Measurements from ENCODE around the gene MAP3K3.

Gene MAP3K3

DNA sequence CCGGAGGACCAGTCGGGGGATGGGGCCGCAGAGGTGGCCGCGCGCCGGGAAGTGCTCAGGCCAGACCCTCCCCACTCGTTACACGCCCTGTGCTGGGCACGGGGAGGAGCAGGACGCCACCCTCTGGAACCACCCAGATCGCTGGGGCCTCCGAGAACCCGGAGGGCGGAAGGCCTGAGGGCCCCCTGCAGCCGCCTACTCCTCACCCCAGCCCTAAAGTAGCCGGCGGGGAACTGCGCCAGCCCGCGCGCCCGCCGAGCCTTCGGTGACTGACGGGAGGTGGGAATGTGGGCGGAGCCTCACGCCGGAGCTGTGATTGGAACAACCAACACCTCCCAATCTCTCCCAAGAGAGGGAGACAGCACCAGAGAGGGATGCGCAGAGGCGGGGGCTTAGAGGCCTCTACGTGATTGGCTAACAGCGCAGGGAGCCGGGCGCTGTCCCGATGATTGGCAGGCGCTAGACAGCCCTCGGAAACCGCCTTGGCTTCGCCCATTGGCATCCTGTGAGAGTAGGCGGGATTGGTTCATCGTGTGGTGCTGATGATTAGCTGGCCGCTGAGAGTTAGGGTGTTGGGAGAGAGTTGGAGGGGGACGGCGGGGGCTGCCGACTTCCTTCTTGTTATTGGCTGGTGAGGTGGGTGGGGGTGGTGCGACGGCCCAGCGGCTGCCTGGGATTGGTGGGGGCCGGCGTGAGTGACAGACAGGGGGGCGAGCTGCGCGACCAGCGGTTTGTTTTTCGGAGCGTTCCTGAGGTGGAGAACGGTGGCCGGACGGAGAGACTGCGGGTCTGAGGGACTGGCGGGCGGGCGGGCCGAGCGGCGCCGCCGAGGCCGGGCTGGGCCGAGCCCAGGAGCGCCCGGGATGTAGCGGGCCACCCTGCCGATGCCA is at the start of gene MAP3K3:
Gene MAP3K3, plus strand, starts transcription at position 734 of the 890 bp plus-strand sequence. CDS start 343 bp downstream, outside the sequence.
- peak; percentile 99 for DNase-seq

- DNase-seq, result no peak
Observed at GRCh38 chr17:63573634-63574033, 48.6 kb upstream of the MAP3K3 start.

- DNase-seq, result no peak
Observed at GRCh38 chr17:63578027-63578768, 44.0 kb upstream of the MAP3K3 start.

DNA sequence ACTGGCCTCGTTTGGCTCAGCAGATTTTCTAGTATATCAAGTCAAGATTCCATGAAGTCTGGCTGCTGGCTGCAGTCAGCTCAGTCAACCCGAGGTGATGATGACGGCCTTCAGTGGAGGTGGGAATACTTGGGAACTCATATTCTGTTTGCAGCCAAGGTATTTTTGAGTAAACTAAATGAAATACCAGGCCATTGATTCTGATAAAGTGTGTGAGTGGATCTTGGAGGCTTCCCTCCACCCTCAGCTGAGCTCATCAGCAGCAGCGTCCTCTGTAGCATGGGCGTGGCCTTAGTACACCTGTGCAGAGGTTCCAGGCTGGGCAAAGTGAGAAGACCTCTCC is 43.5 kb upstream of the MAP3K3 start:
- no peak for DNase-seq

DNA sequence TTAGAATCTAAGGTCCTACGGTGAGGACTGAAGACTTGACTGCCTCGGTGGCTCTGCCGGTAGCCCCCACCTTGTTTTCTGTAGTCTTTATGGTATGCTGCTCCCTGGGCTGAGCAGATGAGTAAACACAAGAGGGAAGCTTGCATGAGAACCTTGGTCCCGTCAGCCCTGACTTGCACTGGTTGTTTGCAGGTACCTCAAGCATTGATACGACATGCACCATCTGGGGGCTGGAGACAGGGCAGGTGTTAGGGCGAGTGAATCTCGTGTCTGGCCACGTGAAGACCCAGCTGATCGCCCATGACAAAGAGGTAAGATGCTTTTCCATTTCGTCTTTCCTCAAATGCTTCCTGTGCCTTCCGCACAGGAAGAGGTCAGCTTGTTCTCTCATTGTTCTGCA is 42.6 kb upstream of the MAP3K3 start:
- DNase-seq, result no peak

DNA sequence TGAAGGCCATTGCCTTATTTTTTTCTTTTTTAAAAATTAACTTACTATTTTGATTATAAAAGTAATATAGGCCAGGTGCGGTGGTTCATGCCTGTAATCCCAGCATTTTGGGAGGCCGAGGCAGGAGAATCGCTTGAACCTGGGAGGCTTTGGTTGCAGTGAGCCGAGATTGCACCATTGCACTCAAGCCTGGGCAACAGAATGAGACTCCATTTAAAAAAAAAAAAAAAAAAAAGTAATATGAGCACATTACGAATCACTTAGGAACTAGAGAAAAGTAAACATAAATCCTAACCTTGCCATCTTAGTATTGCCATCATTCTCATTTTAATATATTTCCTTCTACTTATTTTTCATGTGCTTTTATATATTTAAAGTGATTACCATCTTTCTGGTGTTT is 34.4 kb upstream of the MAP3K3 start:
- no peak for DNase-seq

GRCh38 chr17:63588797-63589196 is 33.4 kb upstream of the MAP3K3 start:
- DNase-seq, result no peak

- DNase-seq, result no peak
Observed at GRCh38 chr17:63589646-63590045, 32.6 kb upstream of the MAP3K3 start.

- no peak for DNase-seq
Observed at GRCh38 chr17:63592797-63593196, 29.4 kb upstream of the MAP3K3 start.

DNA sequence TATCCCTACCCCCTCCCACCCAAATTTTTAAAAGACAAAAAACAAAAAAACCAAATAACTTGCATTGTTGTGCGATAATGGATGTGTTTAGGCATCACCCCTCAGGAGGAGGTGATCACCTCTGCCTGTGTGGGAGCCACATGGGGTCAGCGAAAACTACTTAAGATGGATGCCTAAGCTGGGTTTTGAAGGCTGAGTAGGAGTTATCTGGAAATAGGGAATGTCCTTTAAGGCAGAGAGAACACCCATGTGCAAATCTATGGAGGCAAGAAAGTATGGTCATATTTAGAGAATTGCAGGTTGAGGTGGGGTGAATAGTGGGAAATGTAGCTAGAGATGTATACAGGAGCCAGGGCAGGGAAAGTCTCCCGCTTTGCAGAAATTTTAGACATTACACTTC is 27.1 kb upstream of the MAP3K3 start:
- no peak for DNase-seq

GRCh38 chr17:63596856-63597586 is 25.2 kb upstream of the MAP3K3 start:
- DNase-seq, result no peak

GRCh38 chr17:63598281-63598680 is 23.9 kb upstream of the MAP3K3 start:
- no peak for DNase-seq

DNA sequence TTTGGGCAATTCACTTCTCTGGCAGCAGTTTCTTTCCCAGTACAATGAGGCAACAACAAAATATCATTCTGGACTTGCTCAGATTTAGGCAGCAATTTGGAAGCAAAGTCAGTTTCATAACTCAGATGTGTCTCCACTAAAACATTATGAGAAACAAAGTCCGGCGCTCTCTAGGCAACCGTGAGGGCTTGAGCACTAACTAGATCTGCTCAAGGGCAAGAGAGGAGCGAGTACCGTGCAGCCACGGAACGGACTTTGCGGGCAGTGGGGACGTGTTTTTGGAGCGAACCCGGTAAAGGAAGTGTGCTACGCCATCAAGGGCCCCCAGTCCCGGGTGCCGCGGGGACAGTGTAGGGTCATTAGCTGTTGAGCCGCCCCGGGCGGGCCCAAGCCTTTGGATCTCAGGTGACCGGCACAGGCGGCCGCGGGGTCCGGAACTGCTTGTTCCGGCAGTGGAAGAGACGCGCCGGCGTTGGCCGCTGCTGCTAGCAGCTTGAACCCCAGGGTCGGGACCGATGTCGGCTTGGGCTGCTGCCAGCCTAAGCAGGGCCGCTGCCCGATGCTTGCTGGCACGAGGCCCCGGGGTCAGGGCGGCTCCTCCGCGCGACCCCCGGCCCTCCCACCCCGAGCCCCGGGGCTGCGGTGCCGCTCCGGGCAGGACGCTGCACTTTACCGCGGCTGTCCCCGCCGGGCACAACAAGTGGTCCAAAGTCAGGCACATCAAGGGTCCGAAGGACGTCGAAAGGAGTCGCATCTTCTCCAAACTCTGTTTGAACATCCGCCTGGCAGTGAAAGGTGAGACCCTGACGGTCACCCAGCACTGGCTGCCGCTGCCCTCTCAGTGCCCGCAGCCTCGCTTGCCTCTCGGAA is 21.4 kb upstream of the MAP3K3 start, which contains the start of gene TACO1:
Gene TACO1, plus strand, starts transcription at position 327 of the 870 bp plus-strand sequence. Its CDS starts 189 bp downstream, at position 516.
- DNase-seq, result peak; percentile 66 to 83

- no peak for DNase-seq
Observed at GRCh38 chr17:63601439-63602371, 20.5 kb upstream of the MAP3K3 start.

- no peak for DNase-seq
Observed at GRCh38 chr17:63609816-63610573, 12.2 kb upstream of the MAP3K3 start.

DNA sequence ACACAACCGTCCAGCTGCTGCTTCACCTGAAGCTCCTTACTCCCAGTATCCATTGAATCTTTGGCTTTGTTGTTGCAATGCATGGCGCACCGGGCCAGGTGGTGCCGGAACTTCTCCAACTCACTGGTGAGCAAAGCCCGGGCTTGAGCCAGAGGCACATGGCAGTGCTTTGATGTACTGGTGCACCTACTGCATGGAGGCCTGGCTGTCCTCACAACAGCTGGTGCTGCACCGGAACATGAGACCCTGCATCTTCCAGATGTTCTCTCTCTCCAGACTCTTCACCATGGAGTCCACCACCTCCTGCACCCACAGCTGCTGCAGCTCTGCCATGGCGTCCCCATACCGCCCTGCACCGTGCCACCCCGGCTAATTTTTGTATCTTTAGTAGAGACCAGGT is 11.4 kb upstream of the MAP3K3 start:
- no peak for DNase-seq

GRCh38 chr17:63611354-63611753 is 10.9 kb upstream of the MAP3K3 start:
- no peak for DNase-seq

DNA sequence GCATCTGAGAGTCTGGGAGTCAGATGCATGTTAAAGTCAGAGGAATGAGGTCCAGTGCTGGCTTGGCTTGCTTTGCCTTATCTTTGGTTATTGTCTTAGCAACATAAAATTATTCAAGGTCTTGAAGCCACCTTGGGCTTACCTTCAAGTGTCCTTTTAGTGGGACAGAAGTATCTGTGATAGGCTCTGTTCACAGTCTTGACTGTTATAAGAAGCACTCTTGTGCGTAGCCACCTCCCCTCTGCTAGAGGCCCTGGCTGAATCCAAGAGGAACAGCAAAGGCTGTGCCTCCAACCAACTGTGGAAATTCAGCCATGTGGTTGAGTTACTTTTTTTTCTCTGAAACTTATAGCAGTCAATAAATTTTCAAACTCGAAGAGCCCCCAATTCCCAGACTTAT is 8.6 kb upstream of the MAP3K3 start:
- no peak for DNase-seq

GRCh38 chr17:63621229-63621683 is 961 bp upstream of the MAP3K3 start:
- DNase-seq, result no peak
